H1 (cell line): ENCODE data around the gene CCNL2. TPM values are rescaled to one million over a fixed set of nuclear protein-coding genes. Genes with fewer than 3 reads are reported as not detected.

Experiments used
- RNF2 ChIP-seq: fragments of 200-900, 300-1000 bp; sonication (generic); IDR thresholded peaks from 2 replicates; pipeline ENCODE4 v1.7.1; 2016; ENCODE audit warnings: borderline replicate concordance, low read depth, mild to moderate bottlenecking, antibody characterized with exemption, low read length; ENCODE audit not compliant: poor library complexity, severe bottlenecking; ENCODE audit errors: missing control alignments
- polyA plus RNA-seq, 7 experiments: library from polyadenylated mRNA; depleted of rRNA in 3 of 7; stranded (reverse) in 5 of 7; unstranded in 2 of 7; fragments of >200 nt in 5 of 7; fragments of 200-250 nt in 2 of 7; gene quantifications; 1 replicate in 5 of 7; 2 replicates in 1 of 7; 4 replicates in 1 of 7; pipeline versions ENCODE4 v1.2.1 to v1.2.3, GENCODE V29; 2011 to 2013; ENCODE audit warnings: missing spikeins in 2 of 7, mixed read lengths in 2 of 7
- total RNA-seq: library from RNA; stranded (reverse); fragmentation: NEBNext Ultra II Directional; extraction: Animal tissue kit (Norgen Biotek cat#: 25700); gene quantifications from 2 replicates; pipeline ENCODE4 v1.2.1, GENCODE V29; 2021
- TF ChIP-seq, protein P1 (sequence below): fragments of 300-600 bp; sonication (generic); IDR thresholded peaks from 2 replicates; pipeline ENCODE4 v1.7.1; 2012; ENCODE audit warnings: low read length, moderate library complexity, mild to moderate bottlenecking, inconsistent platforms; ENCODE audit not compliant: insufficient replicate concordance

The CCNL2 gene
- total and polyA plus RNA-seq, 2 of the 8 experiments (the other 6 are each of a cell fraction or from before 2014, with no cell fraction given), result 79.8 to 120 TPM

DNA sequence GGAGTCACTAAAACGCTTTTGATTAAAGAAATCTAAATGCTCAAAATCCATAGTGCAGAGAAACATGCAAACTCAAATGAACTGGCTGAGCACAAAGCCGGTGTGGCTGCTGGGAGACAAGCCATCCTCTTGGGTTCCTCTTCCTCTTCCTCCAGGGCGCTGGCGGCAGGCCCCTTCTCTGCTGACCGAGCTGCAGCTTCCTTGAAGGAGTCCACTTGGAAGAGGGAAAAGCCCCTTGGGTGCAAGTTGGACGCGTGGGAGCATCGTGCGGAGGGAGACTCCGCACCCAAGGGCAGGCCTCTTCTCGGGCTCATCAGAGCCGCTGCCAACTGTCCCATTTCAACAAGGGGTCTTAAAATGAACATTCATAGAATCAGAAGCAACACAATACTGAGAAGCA lies 7.9 kb downstream of the CCNL2 start (continued):
- TF ChIP-seq, protein P1, sequence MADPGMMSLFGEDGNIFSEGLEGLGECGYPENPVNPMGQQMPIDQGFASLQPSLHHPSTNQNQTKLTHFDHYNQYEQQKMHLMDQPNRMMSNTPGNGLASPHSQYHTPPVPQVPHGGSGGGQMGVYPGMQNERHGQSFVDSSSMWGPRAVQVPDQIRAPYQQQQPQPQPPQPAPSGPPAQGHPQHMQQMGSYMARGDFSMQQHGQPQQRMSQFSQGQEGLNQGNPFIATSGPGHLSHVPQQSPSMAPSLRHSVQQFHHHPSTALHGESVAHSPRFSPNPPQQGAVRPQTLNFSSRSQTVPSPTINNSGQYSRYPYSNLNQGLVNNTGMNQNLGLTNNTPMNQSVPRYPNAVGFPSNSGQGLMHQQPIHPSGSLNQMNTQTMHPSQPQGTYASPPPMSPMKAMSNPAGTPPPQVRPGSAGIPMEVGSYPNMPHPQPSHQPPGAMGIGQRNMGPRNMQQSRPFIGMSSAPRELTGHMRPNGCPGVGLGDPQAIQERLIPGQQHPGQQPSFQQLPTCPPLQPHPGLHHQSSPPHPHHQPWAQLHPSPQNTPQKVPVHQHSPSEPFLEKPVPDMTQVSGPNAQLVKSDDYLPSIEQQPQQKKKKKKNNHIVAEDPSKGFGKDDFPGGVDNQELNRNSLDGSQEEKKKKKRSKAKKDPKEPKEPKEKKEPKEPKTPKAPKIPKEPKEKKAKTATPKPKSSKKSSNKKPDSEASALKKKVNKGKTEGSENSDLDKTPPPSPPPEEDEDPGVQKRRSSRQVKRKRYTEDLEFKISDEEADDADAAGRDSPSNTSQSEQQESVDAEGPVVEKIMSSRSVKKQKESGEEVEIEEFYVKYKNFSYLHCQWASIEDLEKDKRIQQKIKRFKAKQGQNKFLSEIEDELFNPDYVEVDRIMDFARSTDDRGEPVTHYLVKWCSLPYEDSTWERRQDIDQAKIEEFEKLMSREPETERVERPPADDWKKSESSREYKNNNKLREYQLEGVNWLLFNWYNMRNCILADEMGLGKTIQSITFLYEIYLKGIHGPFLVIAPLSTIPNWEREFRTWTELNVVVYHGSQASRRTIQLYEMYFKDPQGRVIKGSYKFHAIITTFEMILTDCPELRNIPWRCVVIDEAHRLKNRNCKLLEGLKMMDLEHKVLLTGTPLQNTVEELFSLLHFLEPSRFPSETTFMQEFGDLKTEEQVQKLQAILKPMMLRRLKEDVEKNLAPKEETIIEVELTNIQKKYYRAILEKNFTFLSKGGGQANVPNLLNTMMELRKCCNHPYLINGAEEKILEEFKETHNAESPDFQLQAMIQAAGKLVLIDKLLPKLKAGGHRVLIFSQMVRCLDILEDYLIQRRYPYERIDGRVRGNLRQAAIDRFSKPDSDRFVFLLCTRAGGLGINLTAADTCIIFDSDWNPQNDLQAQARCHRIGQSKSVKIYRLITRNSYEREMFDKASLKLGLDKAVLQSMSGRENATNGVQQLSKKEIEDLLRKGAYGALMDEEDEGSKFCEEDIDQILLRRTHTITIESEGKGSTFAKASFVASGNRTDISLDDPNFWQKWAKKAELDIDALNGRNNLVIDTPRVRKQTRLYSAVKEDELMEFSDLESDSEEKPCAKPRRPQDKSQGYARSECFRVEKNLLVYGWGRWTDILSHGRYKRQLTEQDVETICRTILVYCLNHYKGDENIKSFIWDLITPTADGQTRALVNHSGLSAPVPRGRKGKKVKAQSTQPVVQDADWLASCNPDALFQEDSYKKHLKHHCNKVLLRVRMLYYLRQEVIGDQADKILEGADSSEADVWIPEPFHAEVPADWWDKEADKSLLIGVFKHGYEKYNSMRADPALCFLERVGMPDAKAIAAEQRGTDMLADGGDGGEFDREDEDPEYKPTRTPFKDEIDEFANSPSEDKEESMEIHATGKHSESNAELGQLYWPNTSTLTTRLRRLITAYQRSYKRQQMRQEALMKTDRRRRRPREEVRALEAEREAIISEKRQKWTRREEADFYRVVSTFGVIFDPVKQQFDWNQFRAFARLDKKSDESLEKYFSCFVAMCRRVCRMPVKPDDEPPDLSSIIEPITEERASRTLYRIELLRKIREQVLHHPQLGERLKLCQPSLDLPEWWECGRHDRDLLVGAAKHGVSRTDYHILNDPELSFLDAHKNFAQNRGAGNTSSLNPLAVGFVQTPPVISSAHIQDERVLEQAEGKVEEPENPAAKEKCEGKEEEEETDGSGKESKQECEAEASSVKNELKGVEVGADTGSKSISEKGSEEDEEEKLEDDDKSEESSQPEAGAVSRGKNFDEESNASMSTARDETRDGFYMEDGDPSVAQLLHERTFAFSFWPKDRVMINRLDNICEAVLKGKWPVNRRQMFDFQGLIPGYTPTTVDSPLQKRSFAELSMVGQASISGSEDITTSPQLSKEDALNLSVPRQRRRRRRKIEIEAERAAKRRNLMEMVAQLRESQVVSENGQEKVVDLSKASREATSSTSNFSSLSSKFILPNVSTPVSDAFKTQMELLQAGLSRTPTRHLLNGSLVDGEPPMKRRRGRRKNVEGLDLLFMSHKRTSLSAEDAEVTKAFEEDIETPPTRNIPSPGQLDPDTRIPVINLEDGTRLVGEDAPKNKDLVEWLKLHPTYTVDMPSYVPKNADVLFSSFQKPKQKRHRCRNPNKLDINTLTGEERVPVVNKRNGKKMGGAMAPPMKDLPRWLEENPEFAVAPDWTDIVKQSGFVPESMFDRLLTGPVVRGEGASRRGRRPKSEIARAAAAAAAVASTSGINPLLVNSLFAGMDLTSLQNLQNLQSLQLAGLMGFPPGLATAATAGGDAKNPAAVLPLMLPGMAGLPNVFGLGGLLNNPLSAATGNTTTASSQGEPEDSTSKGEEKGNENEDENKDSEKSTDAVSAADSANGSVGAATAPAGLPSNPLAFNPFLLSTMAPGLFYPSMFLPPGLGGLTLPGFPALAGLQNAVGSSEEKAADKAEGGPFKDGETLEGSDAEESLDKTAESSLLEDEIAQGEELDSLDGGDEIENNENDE, result no peak
- no peak for TF ChIP-seq RNF2
- TF ChIP-seq, all 59 proteins: peak for 0
